Inflammatory macrophage treated with lipopolysaccharide for 4 hours (primary cell): ENCODE measurements around the gene CAMKK1.
"Not testable (repeated sequence)": the region's sequence is repeated elsewhere in the genome, so short reads cannot be mapped to it uniquely, and the experiment has no call there.

Source experiments
- DNase-seq: peaks from one replicate; pipeline ENCODE4 v3.0.0-alpha.2; 2020

The CAMKK1 gene

GRCh38 chr17:3873862-3874261, 19.0 kb downstream of the CAMKK1 start:
- DNase-seq: no peak

GRCh38 chr17:3870871-3871306, 22.0 kb downstream of the CAMKK1 start:
- DNase-seq: no peak

- no peak for DNase-seq
These were observed 25.2 kb downstream of the CAMKK1 start for GRCh38 chr17:3867606-3868005.

- DNase-seq: no peak
These were observed 25.7 kb downstream of the CAMKK1 start for GRCh38 chr17:3867106-3867505.

- DNase-seq: no peak
These were observed 26.6 kb downstream of the CAMKK1 start for GRCh38 chr17:3866276-3866675.

- DNase-seq: no peak
These were observed 27.7 kb downstream of the CAMKK1 start for GRCh38 chr17:3865176-3865575.

GRCh38 chr17:3864534-3864933, 28.3 kb downstream of the CAMKK1 start:
- DNase-seq: no peak

GRCh38 chr17:3861761-3862681, 30.8 kb downstream of the CAMKK1 start:
- DNase-seq: no peak

GRCh38 chr17:3860939-3861700, 31.7 kb downstream of the CAMKK1 start:
- no peak for DNase-seq

GRCh38 chr17:3859940-3860339, 32.9 kb downstream of the CAMKK1 start:
- DNase-seq: no peak

GRCh38 chr17:3857261-3858105, 35.4 kb downstream of the CAMKK1 start:
- no peak for DNase-seq

- not testable (repeated sequence) for DNase-seq
These were observed 38.6 kb downstream of the CAMKK1 start for GRCh38 chr17:3854204-3854603.

- peak; percentile 32 for DNase-seq
These were observed 40.3 kb downstream of the CAMKK1 start for GRCh38 chr17:3852561-3852960.

GRCh38 chr17:3851461-3852100, 41.3 kb downstream of the CAMKK1 start:
- no peak for DNase-seq

- peak; percentile 33 for DNase-seq
These were observed 44.5 kb downstream of the CAMKK1 start for GRCh38 chr17:3848229-3848835.

- no peak for DNase-seq
These were observed 45.6 kb downstream of the CAMKK1 start for GRCh38 chr17:3847165-3847670.

GRCh38 chr17:3846437-3847164, 46.3 kb downstream of the CAMKK1 start:
- no peak for DNase-seq

- peak; percentile 93 for DNase-seq
These were observed 47.0 kb downstream of the CAMKK1 start, which contains the start of gene NCBP3 for GRCh38 chr17:3845621-3846436. Gene NCBP3, minus strand, starts transcription at chr17:3846246. Its CDS starts 23 bp downstream, at chr17:3846223.

GRCh38 chr17:3845291-3845620, 47.6 kb downstream of the CAMKK1 start:
- DNase-seq: peak; percentile 23

GRCh38 chr17:3844556-3844955, 48.3 kb downstream of the CAMKK1 start:
- not testable (repeated sequence) for DNase-seq
